GDM1 (cell line): Measurements from ENCODE around the gene KRTAP5-5.

Experiments
- DNase-seq: peaks from one replicate; lab custom pipeline; 2025; lab: John Stamatoyannopoulos, UW

KRTAP5-5 gene

DNA sequence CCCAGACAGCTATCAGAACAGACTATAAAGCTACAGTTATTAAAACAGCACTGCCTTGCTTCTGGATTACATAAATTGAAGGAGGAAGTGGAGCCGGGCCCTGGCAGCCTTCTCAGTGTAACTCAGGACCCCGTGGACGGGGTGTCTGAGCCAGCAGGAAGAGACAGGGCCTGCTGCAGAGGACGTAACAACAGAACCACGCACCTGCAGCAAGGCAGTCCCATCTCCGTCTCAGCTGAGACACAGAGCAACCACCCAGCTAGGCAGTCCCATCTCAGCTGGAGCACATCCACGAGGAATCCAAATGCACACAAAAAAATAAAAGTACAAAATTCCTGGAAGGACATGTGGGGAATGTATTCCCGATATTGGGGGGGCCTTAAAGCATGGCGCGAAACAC lies 50.3 kb downstream of the KRTAP5-5 start:
- no peak for DNase-seq
